Activated T-cell treated with anti-CD3 and anti-CD28 coated beads, Interleukin-2, amount 50 U/mL, for 4 hours (primary cell): Measurements from ENCODE around the gene ACADS. TPM values are rescaled to one million over a fixed set of nuclear protein-coding genes. Genes with fewer than 3 reads are reported as not detected.

Source experiments
- ATAC-seq, 2 donors: fragments of 200-7000 bp; cut with Tn5 transposase; one replicate each; pipeline ENCODE4 v1.10.0; 2021
- DNase-seq: peaks from one replicate; pipeline ENCODE4 v3.0.0-alpha.2; 2020
- H3K27me3 Mint-ChIP-seq: one replicate; pipeline ENCODE4 v1.8.0; 2021; ENCODE audit warnings: low read depth, mixed read lengths
- H3K36me3 Mint-ChIP-seq: one replicate; pipeline ENCODE4 v1.8.0; 2022; ENCODE audit warnings: mixed read lengths; ENCODE audit not compliant: insufficient read depth
- H3K4me1 Mint-ChIP-seq: one replicate; pipeline ENCODE4 v1.8.0; 2021; ENCODE audit warnings: low read depth, mixed read lengths
- H3K4me3 Mint-ChIP-seq: one replicate; pipeline ENCODE4 v1.8.0; 2021; ENCODE audit warnings: mild to moderate bottlenecking, moderate library complexity, mixed read lengths
- H3K9me3 Mint-ChIP-seq: one replicate; pipeline ENCODE4 v1.8.0; 2021; ENCODE audit warnings: mixed read lengths
- total RNA-seq, 3 donors: library from RNA; stranded (reverse); gene quantifications; one replicate each; pipeline ENCODE4 v1.2.1, GENCODE V29; 2021

The ACADS gene
- total RNA-seq, 3 donors from 2014 or later = 13.3 to 13.8 (median 13.3) TPM

DNA sequence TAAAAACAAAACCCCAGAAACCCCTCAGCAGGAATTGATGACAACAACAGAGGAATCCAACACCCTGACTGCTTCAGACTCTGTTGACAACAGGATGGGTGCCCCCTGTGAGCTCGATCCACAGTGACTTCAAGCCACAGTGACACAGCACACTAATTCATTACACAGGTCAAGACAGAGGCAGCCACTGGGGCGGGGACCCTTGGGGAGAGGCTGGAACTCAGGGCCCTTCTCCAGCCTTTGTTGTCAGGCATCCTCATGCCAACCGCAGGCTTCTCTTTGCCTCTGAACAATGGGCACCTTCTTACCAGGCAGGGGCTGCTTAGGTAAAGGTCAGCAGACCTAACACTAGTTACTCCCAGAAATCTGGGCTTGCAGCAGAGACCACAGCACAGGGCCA, 37.6 kb downstream of the ACADS start:
- Mint-ChIP-seq H3K36me3 (peaks cover 29% of the 10 kb centered on the region), H3K4me3 (no peak overlapping the region), H3K4me1 (peaks cover 13% of the 10 kb centered on the region), H3K9me3 (no peaks in the 10 kb centered on the region), H3K27me3 (no peaks in the 10 kb centered on the region)
- no peak for DNase-seq
- ATAC-seq = no peak

DNA sequence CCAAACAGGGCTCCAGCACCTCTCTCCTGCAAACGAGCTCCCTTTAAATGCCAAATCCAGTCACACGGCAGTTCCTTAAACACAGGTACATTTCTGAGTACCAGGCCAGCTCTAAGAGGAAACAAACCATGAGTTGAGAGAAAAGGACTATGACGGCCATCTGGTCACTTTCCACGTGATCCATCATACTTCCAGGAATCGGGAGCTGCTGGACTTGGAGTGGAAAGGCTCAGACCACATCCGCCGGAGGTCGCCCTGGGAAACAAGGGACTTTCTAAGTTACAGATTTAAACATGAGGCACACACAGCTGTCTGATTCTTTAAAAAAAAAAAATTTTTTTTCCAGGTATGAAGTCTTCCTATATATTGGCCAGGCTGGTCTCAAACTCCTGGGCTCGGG, 39.2 kb downstream of the ACADS start:
- no peak overlapping the region for H3K4me3 Mint-ChIP-seq
- ATAC-seq = no peak
- H3K36me3 Mint-ChIP-seq = peaks cover 33% of the 10 kb centered on the region
- peaks cover 10% of the 10 kb centered on the region for H3K4me1 Mint-ChIP-seq
- H3K9me3 Mint-ChIP-seq = no peaks in the 10 kb centered on the region
- no peak for DNase-seq
- no peaks in the 10 kb centered on the region for H3K27me3 Mint-ChIP-seq

DNA sequence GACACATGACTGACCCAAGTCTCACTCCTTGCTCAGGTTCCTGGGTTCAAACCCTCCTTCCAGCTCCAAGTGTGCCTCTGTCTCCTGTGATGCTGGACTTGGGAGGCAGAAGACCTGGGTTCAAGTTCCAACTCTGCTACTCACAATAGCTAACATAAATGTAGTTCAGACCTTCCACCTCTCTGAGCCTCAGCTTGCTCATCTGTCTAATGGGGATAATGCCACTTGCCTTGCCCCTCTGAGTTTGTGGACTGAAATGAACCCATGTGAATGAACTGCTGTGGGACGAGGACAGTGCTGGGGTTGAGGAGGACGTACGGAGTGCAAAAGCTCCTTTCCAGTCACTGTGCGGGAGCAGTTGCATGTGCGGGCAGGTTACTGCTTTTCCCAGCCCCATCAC, 40.9 kb downstream of the ACADS start:
- H3K27me3 Mint-ChIP-seq = no peaks in the 10 kb centered on the region
- no peaks in the 10 kb centered on the region for H3K9me3 Mint-ChIP-seq
- H3K4me1 Mint-ChIP-seq = peaks cover 2% of the 10 kb centered on the region
- ATAC-seq = no peak
- DNase-seq = no peak
- H3K4me3 Mint-ChIP-seq = no peak overlapping the region
- H3K36me3 Mint-ChIP-seq = peaks cover 42% of the 10 kb centered on the region

DNA sequence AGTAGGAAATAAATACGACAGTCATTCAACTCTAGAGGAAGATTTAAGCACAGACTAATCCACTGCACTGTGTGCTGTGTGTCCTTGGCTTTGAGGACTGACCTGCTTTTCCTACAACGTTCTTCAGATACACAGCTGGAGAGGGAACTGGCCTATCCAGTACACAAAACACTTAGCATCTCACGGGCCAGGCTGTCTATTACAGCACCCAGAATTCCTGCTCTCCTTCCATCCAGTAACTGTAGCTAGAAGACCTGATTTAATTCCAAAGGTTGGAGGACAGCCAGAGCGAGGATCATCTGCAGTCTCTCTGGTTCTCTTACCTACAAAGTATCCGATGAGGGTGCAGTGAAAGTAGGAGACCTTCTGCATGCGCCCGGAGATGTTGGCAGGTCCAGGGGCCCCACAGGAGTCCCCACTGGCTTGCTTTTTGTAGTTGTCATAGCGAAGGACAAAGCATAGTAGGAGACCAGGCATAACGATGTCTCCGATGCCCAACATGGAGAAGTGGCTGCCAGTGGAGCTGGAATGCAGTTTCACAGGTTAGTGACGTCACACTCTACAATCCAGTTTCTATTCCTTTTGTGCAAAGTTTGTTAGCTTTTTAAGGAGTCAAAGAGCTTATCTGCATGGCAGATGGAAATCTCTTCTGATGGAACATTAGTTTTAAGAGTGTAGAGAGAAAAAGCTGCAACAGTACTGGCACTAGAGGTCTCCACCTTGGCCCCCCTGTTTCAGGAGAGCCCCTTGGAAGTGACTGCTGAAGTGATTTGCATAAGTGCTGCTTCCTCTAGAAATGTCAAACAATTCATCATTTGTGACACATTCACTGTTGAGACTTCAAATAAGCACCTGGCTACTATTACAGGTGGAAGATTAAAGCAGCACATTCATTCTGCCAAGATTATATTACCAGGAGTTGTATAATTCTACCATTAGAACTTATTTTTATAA, 41.7 kb downstream of the ACADS start:
- H3K4me3 Mint-ChIP-seq = no peak overlapping the region
- no peaks in the 10 kb centered on the region for H3K27me3 Mint-ChIP-seq
- H3K9me3 Mint-ChIP-seq = no peaks in the 10 kb centered on the region
- peaks cover 41% of the 10 kb centered on the region for H3K36me3 Mint-ChIP-seq
- ATAC-seq = no peak
- H3K4me1 Mint-ChIP-seq = peaks cover 2% of the 10 kb centered on the region
- DNase-seq = no peak

DNA sequence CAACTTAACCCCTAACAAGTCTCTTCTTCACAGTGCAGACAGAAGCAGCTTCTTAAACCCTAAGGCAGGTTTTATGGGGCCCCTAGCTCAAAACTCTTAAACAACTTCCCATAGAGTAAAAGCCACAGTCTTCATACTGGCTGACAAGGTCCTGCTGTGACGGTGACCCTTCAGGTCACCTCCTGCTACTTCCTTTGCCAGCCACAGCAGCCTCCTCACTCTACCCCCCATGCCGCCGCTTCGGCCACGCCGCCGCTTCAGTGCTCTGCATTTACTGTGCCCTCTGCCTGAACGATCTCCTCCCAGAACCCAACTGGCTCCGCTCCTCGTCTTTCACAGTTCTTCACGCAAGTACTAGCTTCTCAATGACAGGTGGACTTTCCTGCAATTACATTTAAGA, 45.5 kb downstream of the ACADS start:
- Mint-ChIP-seq H3K9me3 (no peaks in the 10 kb centered on the region), H3K4me3 (no peak overlapping the region), H3K4me1 (peaks cover 18% of the 10 kb centered on the region), H3K27me3 (no peaks in the 10 kb centered on the region), H3K36me3 (peaks cover 46% of the 10 kb centered on the region)
- DNase-seq = no peak
- no peak for ATAC-seq

DNA sequence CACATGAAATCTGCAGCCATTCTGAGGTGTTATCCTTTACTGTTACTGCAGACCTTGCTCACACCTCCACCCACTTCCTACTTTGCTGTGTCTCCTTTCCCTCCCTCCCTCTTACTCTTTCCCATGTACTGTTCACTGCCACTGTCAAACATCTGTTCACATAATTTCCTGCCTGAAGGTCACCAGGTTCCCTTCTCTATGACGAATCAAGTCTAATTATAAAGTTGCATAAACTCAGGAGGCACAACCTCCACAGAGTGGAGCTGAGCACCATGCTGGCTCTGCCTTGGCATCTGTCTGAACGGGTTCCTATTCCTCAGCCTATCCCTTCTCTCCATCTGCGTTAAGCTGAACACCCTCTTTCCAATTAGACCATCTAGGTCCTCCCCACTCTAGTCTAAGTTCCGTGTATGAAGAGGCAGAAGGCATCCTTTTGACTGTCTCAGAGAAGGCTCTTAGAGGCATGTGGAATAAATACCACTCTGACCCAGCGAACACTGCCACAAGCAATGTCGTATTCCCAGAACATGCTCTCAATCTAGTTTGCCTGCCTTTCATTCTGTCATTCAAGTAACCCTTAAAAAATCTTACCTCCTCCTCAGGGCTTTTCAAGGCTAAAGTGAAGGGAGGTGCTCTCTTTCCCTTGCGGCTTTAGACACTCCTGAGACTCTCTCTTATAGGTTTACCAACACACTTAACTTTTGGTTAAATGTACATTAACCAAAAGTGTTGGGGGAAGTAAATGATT, 48.7 kb downstream of the ACADS start:
- Mint-ChIP-seq H3K36me3 (peaks cover 34% of the 10 kb centered on the region), H3K9me3 (no peaks in the 10 kb centered on the region), H3K4me3 (no peak overlapping the region), H3K4me1 (peaks cover 20% of the 10 kb centered on the region), H3K27me3 (no peaks in the 10 kb centered on the region)
- ATAC-seq = peak; percentile 48 to 69
- no peak for DNase-seq

DNA sequence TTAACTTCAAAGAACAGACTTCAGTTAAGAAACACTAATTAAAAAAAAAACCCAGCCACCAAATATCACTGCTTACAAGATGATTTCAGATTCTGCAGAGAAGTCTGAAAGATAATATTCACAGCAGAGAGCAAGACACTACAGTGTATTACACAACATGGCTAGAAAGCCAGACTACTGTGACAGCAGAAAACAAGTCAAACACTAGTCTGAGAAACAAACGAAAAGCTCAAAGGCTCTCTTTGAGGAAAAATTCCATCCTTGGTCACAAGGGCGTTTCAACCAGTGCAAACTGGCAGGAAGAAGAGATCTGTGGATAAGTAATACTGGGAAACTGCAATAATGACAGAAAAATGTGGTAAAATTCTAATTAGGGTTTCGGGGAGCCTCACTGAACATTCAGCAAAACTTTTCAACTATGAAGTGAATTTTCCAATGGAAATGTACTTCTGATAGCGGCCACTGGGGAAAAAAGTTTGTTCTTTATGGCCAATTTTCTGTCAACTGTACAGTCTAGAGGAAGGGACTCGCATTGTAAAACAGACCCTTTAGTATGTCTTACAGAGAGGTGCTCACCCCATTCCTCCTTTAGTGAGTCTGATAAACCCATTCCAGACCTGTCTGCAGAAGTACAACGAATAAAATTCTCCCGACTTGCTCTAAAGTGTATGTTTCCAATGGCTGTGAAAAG, 50.4 kb downstream of the ACADS start:
- Mint-ChIP-seq H3K4me3 (no peak overlapping the region), H3K9me3 (no peaks in the 10 kb centered on the region)
- ATAC-seq = no peak

DNA sequence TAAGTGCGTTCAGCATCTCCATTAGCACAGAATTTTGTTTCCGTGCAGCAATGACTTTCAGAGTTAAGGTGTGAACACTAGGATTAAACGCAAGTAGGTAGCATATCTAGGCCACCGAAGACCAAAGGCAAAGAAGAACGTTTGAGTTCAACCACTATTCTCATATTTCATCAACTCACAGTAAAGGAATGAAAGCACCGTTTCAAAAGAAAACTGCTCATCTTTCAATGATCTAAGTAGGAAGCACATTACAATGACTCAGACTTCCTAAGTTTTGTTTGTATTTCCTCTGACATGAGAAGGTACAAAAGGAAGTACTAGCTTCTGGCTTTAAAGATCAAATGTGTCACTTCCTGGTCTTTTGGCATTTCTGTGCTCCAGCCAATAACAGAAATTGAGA, 57.6 kb downstream of the ACADS start:
- Mint-ChIP-seq H3K36me3 (peaks cover 10% of the 10 kb centered on the region), H3K9me3 (no peaks in the 10 kb centered on the region), H3K4me1 (peaks cover 33% of the 10 kb centered on the region), H3K27me3 (no peaks in the 10 kb centered on the region), H3K4me3 (no peak overlapping the region)
- DNase-seq (no peak), ATAC-seq (peak; percentile 91)

More for the DNA sequence above, 50.4 kb downstream of the ACADS start:
- no peaks in the 10 kb centered on the region for H3K27me3 Mint-ChIP-seq
- DNase-seq = no peak
- H3K4me1 Mint-ChIP-seq = peaks cover 20% of the 10 kb centered on the region
- H3K36me3 Mint-ChIP-seq = peaks cover 26% of the 10 kb centered on the region

DNA sequence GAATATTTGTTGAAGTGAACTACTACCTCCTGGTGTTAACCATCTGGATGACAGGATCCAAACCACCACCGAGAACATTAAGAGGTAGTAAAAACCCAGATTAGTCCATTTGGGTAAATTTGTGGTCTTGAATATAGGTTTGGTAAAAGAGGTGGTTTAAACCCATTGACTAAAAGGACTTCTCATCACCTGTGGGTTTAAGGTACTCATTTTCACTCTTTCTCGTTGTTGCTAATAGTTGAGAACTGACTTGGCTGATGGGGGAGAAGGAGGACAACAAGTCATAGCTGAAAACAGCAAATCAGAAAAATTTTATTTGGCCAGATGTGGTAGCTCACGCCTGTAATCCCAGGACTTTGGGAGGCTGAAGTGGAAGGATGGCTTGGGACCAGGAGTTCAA, 59.2 kb downstream of the ACADS start:
- H3K36me3 Mint-ChIP-seq = peaks cover 17% of the 10 kb centered on the region
- no peaks in the 10 kb centered on the region for H3K9me3 Mint-ChIP-seq
- H3K4me1 Mint-ChIP-seq = peaks cover 38% of the 10 kb centered on the region
- no peaks in the 10 kb centered on the region for H3K27me3 Mint-ChIP-seq
- ATAC-seq (peak; percentile 24 to 41), DNase-seq (no peak)
- no peak overlapping the region for H3K4me3 Mint-ChIP-seq

DNA sequence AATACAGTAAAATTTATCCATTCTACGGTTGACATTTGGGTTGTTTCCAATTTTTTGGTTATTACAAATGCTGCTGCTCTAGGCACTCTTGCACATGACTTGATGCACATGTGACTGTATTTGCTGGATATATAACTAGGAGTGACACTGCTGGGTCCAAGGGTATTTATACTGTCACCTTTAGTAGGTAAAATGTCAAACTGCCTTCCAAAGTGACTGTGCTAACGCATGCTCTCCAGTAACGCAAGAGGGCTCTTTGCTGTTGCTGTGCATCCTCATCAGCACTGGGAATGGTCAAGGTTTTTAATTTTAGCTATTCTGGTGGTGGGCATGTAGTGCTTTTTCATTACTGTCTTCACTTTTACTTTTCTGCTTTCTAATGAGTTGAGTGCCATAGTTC, 62.3 kb downstream of the ACADS start:
- H3K4me3 Mint-ChIP-seq = no peak overlapping the region
- DNase-seq (no peak), ATAC-seq (no peak)
- H3K36me3 Mint-ChIP-seq = peaks cover 16% of the 10 kb centered on the region
- no peaks in the 10 kb centered on the region for H3K9me3 Mint-ChIP-seq
- peaks cover 37% of the 10 kb centered on the region for H3K4me1 Mint-ChIP-seq
- no peaks in the 10 kb centered on the region for H3K27me3 Mint-ChIP-seq

Other genes starting within 250 kb of the ACADS start
- 100 to 1,000 TPM; 243 to 252 (median 248) TPM for gene DYNLL1, start 229.7 kb upstream of the ACADS start, total RNA-seq
- gene COQ5, start 196.7 kb upstream of the ACADS start, total RNA-seq = 10 to 100 TPM; 23.6 to 29.9 (median 26.4) TPM
- 100 to 1,000 TPM; 152 to 169 (median 161) TPM for gene RNF10, start 191.5 kb upstream of the ACADS start, total RNA-seq
- 10 to 100 TPM; 81.6 to 93.0 (median 92.6) TPM for gene POP5, start 144.4 kb upstream of the ACADS start, total RNA-seq
- gene CABP1, start 85.2 kb upstream of the ACADS start, total RNA-seq = under 1 TPM in 2 of 3 donors, not detected in 1; 0.18 to 0.26 TPM
- 100 to 1,000 TPM; 153 to 172 (median 153) TPM for gene MLEC, start 38.7 kb upstream of the ACADS start, total RNA-seq
- gene UNC119B, start 15.4 kb upstream of the ACADS start, total RNA-seq = 10 to 100 TPM; 17.0 to 20.4 (median 17.0) TPM
- gene SPPL3, start 178.5 kb downstream of the ACADS start, total RNA-seq = 10 to 100 TPM; 21.6 to 28.0 (median 22.8) TPM